ENCODE measurements around the gene LRRC3C.

Gene LRRC3C

GRCh38 chr17:39974433-39974832, 46.9 kb downstream of the LRRC3C start:
- DNase-seq (ENCODE audit: extremely low read depth in 1 of 2, low read depth in 1 of 2): no peak

DNA sequence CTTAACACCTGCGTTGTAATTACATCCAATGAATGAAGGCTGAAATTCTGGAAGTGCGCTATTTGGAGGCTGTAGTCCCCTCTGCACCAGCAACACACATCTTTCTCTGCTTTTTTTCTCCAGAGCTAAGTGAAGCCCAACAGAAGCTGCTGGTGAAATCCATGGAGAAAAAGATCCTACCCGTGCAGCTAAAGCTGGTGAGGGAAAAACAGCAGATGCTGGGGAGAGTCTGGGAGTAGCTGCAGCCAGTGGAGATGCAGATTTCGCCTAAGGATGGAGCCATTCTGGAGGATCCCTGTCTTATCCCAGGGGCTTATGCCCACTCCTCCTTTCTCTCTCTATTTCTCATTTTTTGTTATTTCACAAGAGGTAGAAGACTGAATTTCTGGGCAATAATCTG, 48.3 kb downstream of the LRRC3C start:
- DNase-seq (ENCODE audit: extremely low read depth in 1 of 2, low read depth in 1 of 2): no peak

- DNase-seq (ENCODE audit: extremely low read depth in 1 of 2, low read depth in 1 of 2): no peak
Observed at GRCh38 chr17:39979016-39979670, 51.6 kb downstream of the LRRC3C start.

GRCh38 chr17:39979893-39980350, 52.4 kb downstream of the LRRC3C start:
- DNase-seq (ENCODE audit: extremely low read depth in 1 of 2, low read depth in 1 of 2): no peak

GRCh38 chr17:39980351-39981206, 53.0 kb downstream of the LRRC3C start, which contains the start of gene PSMD3:
PSMD3 (plus strand) TSS chr17:39980807; CDS start chr17:39980971, 164 bp downstream.
- peak; percentile 86 to 96 for DNase-seq (ENCODE audit: extremely low read depth in 1 of 2, low read depth in 1 of 2)

- no peak for DNase-seq (ENCODE audit: extremely low read depth in 1 of 2, low read depth in 1 of 2)
Observed at GRCh38 chr17:39981207-39981741, 53.7 kb downstream of the LRRC3C start.

DNA sequence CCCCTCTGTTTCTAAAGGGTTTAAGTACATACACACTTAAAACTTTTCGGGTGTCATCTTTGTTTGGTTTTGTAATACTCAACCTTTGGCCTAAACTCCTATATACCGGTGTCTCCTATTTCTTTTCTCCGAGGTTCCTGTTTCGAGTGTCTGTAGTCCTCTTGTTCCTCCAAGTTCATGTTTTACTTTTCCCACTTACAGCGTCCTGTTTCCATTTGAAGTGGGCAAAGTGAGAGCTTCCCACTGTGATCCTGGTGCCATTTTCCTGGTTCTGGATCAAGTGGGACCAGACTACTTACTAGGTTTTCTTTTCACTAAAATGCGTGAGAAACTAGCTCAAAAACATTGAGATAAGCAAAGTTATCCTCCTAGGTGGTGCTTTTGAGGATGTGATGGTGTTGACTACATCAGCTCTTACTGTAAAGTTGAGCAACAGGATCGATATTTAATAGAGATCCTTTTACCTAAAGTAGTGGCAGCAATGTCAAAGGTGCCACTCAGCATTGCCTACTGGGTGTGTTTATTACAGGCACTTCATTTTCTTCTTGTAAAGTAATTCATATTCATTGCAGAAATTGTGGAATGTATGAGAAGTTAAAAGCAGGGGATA, 54.3 kb downstream of the LRRC3C start:
- DNase-seq (ENCODE audit: extremely low read depth in 1 of 2, low read depth in 1 of 2): no peak

GRCh38 chr17:39988206-39988810, 60.8 kb downstream of the LRRC3C start:
- no peak for DNase-seq (ENCODE audit: extremely low read depth in 1 of 2, low read depth in 1 of 2)

DNA sequence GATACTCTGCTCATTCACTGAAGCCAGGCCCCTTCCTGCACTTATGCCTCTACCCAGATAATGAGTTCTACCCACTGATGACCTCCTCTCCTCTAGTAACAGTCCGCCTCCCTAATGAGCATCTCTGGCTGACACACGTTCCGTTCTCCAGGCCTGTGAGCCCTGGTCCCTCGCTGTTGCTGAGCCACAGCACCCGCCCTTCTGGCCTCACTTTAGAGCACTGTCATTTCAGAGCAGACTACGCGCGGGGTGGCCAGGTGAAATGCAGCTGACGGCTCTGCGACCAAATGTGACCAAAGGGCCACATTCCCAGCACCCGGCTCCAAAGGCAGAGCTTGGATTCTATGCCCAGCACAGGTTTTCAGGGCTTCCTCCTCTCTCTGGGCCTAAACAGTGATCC, 66.9 kb downstream of the LRRC3C start:
- DNase-seq (ENCODE audit: extremely low read depth in 1 of 2, low read depth in 1 of 2): no peak
